Endodermal cell (in vitro differentiated cells): ENCODE results near the gene HSDL1. TPM values are rescaled to one million over a fixed set of nuclear protein-coding genes. Genes with fewer than 3 reads are reported as not detected.
A peak's percentile ranks its signal among the peaks of the same experiment; 100 is the strongest.

ENCODE experiments used
- DNase-seq: peaks from one replicate; pipeline ENCODE4 v3.0.0-alpha.2; 2017
- H3K27ac ChIP-seq: 2 replicates; pipeline ENCODE4 v1.5.1; 2013; ENCODE audit warnings: mild to moderate bottlenecking, low read depth, low read length, moderate library complexity
- H3K27me3 ChIP-seq: 2 replicates; pipeline ENCODE4 v1.6.1; 2013; ENCODE audit warnings: mild to moderate bottlenecking, low read length, moderate library complexity; ENCODE audit not compliant: insufficient read depth, control insufficient read depth, poor library complexity, severe bottlenecking
- H3K36me3 ChIP-seq: 2 replicates; pipeline ENCODE4 v1.7.0; 2013; ENCODE audit warnings: mild to moderate bottlenecking, low read length, moderate library complexity; ENCODE audit not compliant: control insufficient read depth, insufficient read depth
- H3K4me1 ChIP-seq: one replicate; pipeline ENCODE4 v1.7.0; 2013; ENCODE audit warnings: low read length; ENCODE audit not compliant: control insufficient read depth, insufficient read depth
- H3K4me3 ChIP-seq: 2 replicates; pipeline ENCODE4 v1.5.1; 2013; ENCODE audit warnings: mild to moderate bottlenecking, low read length, moderate library complexity
- H3K9ac ChIP-seq: 2 replicates; pipeline ENCODE4 v1.6.1; 2013; ENCODE audit warnings: mild to moderate bottlenecking, low read length, moderate library complexity; ENCODE audit not compliant: poor library complexity, severe bottlenecking; ENCODE audit errors: extremely low read depth
- H3K9me3 ChIP-seq: 2 replicates; pipeline ENCODE4 v1.6.1; 2013; ENCODE audit warnings: mild to moderate bottlenecking, low read length, moderate library complexity; ENCODE audit not compliant: control insufficient read depth
- H3K27ac Mint-ChIP-seq: 2 replicates; pipeline ENCODE4 v1.8.0; 2020; ENCODE audit warnings: mixed read lengths
- H3K27me3 Mint-ChIP-seq: 2 replicates; pipeline ENCODE4 v1.8.0; 2021; ENCODE audit warnings: mild to moderate bottlenecking, mixed read lengths; ENCODE audit not compliant: insufficient read depth
- H3K36me3 Mint-ChIP-seq: 2 replicates; pipeline ENCODE4 v1.8.0; 2020; ENCODE audit warnings: low read depth, mixed read lengths
- H3K4me1 Mint-ChIP-seq: 2 replicates; pipeline ENCODE4 v1.8.0; 2020; ENCODE audit warnings: mixed read lengths
- H3K4me3 Mint-ChIP-seq: 2 replicates; pipeline ENCODE4 v1.8.0; 2020; ENCODE audit warnings: mild to moderate bottlenecking, moderate library complexity, mixed read lengths
- H3K9me3 Mint-ChIP-seq: 2 replicates; pipeline ENCODE4 v1.8.0; 2020; ENCODE audit warnings: mild to moderate bottlenecking, mixed read lengths
- WGBS, 2 experiments: methylation state at CpG; one replicate each; pipeline versions ENCODE4 v1.1.5 to v1.1.7; 2013; ENCODE audit warnings: missing lambda C conversion rate in 2 of 2, mixed read lengths in 1 of 2; ENCODE audit not compliant: insufficient coverage in 1 of 2, insufficient read length in 1 of 2; 5-methylcytosine and 5-hydroxymethylcytosine counted together
- total RNA-seq, 2 donors: library from RNA; stranded (reverse); fragmentation: NEBNext Ultra II Directional in 1 of 2; extraction: Animal tissue kit (Norgen Biotek cat#: 25700) in 1 of 2; gene quantifications; 2 replicates in 1 of 2; 3 replicates in 1 of 2; pipeline ENCODE4 v1.2.1, GENCODE V29; 2021
- TF ChIP-seq, protein P1 (sequence below): fragments of 200-600 bp; sonication (generic); conservative IDR thresholded peaks from 2 replicates; pipeline ENCODE4 v1.5.0; 2021; ENCODE audit warnings: antibody characterized with exemption, mild to moderate bottlenecking

The HSDL1 gene
- total RNA-seq, 2 donors from 2014 or later: 49.5 to 68.3 TPM

DNA sequence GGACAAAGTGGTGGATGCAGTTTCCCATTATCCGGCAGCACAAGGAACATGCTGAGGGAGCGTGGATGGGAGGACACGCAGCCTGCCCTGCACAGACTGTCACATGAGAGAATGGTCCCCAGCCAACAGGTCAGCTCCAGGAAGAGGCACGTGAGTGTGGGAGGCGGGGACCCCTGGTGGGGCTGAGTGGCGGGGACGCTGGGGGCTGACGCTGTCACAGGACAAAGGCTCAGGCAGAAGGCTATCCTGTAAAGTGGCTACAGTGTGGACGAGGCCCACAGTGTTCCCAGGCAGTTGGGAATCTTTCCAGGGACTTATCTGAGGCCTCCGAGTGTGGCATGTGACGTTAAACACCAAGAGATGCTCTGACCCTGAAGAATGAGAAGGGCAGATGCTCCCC lies 58.6 kb downstream of the HSDL1 start:
- Histone ChIP-seq H3K27ac (no peak overlapping the region), H3K27me3 (no peaks in the 10 kb centered on the region), H3K4me1 (no peaks in the 10 kb centered on the region), H3K4me3 (no peak overlapping the region), H3K9me3 (no peaks in the 10 kb centered on the region), H3K36me3 (peaks cover 86% of the 10 kb centered on the region), H3K9ac (no peak overlapping the region)
- Mint-ChIP-seq H3K4me3 (no peak overlapping the region), H3K27ac (peak overlapping the region; percentile 40), H3K9me3 (no peaks in the 10 kb centered on the region), H3K4me1 (no peaks in the 10 kb centered on the region), H3K27me3 (no peaks in the 10 kb centered on the region), H3K36me3 (peaks cover 64% of the 10 kb centered on the region)
- no peak for DNase-seq
- WGBS, 2 experiments: 80 to 86% methylated on average over 11 of the region's 11 CpGs
- TF ChIP-seq, protein P1, sequence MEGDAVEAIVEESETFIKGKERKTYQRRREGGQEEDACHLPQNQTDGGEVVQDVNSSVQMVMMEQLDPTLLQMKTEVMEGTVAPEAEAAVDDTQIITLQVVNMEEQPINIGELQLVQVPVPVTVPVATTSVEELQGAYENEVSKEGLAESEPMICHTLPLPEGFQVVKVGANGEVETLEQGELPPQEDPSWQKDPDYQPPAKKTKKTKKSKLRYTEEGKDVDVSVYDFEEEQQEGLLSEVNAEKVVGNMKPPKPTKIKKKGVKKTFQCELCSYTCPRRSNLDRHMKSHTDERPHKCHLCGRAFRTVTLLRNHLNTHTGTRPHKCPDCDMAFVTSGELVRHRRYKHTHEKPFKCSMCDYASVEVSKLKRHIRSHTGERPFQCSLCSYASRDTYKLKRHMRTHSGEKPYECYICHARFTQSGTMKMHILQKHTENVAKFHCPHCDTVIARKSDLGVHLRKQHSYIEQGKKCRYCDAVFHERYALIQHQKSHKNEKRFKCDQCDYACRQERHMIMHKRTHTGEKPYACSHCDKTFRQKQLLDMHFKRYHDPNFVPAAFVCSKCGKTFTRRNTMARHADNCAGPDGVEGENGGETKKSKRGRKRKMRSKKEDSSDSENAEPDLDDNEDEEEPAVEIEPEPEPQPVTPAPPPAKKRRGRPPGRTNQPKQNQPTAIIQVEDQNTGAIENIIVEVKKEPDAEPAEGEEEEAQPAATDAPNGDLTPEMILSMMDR: no peak

DNA sequence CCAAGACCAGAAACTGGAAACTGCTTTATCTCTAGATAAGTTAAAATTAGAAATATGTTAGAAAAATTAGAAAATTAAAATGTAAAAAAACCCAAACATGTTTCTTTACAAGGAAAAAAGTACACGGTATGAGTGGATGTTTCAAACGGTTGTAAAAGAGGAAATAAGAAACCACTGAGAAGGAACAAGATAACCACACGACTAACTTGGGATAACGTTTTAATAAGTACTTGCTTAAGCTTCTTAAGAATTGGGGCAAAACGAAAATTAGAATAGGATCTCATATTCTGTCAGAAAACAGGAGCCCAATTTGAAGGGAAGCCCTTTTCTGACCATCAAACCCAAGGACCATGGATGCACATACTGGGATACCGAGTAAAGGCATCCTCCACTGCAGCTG lies 59.2 kb downstream of the HSDL1 start:
- Histone ChIP-seq H3K4me3 (no peak overlapping the region), H3K36me3 (peaks cover 88% of the 10 kb centered on the region), H3K4me1 (no peaks in the 10 kb centered on the region), H3K27me3 (no peaks in the 10 kb centered on the region), H3K9ac (no peak overlapping the region), H3K9me3 (no peaks in the 10 kb centered on the region), H3K27ac (no peak overlapping the region)
- H3K36me3 Mint-ChIP-seq: peaks cover 66% of the 10 kb centered on the region
- TF ChIP-seq, protein P1: no peak
- no peak for DNase-seq
- no peaks in the 10 kb centered on the region for H3K9me3 Mint-ChIP-seq
- H3K27ac Mint-ChIP-seq: no peak overlapping the region
- WGBS, 2 experiments: 84 to 93% methylated on average over 6 of the region's 6 CpGs
- no peaks in the 10 kb centered on the region for H3K4me1 Mint-ChIP-seq
- H3K27me3 Mint-ChIP-seq: no peaks in the 10 kb centered on the region
- no peak overlapping the region for H3K4me3 Mint-ChIP-seq

DNA sequence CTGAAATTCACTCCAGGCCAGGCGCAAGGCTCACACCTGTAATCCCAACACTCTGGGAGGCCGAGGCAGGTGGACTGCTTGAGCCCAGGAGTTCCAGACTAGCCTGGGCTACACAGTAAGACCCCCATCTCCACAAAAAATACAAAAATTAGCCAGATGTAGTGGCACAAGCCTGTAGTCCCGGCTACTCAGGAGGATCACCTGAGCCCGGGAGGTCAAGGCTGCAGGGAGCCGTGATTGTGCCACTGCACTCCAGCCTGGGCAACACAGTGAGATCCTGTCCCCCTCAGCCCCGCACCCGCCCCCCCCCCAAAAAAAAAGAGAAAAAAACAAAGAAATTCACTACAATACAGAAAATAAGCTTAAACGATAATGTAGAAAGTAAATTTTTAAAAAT lies 59.7 kb downstream of the HSDL1 start:
- Histone ChIP-seq H3K36me3 (peaks cover 89% of the 10 kb centered on the region), H3K4me3 (no peak overlapping the region), H3K9me3 (no peaks in the 10 kb centered on the region), H3K4me1 (no peaks in the 10 kb centered on the region), H3K27ac (no peak overlapping the region), H3K9ac (no peak overlapping the region), H3K27me3 (no peaks in the 10 kb centered on the region)
- no peak overlapping the region for H3K4me3 Mint-ChIP-seq
- no peak overlapping the region for H3K27ac Mint-ChIP-seq
- H3K27me3 Mint-ChIP-seq: no peaks in the 10 kb centered on the region
- no peak for DNase-seq
- TF ChIP-seq, protein P1: no peak
- H3K4me1 Mint-ChIP-seq: no peaks in the 10 kb centered on the region
- peaks cover 68% of the 10 kb centered on the region for H3K36me3 Mint-ChIP-seq
- no peaks in the 10 kb centered on the region for H3K9me3 Mint-ChIP-seq
- 90 to 97% methylated on average over 2 to 5 of the region's 8 CpGs for WGBS, 2 experiments
